GM19099 (cell line): ENCODE measurements around the gene IBA57.
A peak's percentile ranks its signal among the peaks of the same experiment; 100 is the strongest.

Experiments used
- POLR2A ChIP-seq: IDR thresholded peaks from 3 replicates; pipeline ENCODE4 v1.6.1; 2011; ENCODE audit warnings: low read depth; ENCODE audit not compliant: insufficient read length; ENCODE audit errors: extremely low read depth

The IBA57 gene

GRCh38 chr1:228165372-228166169 is at the start of gene IBA57:
IBA57 (plus strand) TSS chr1:228165804; CDS start chr1:228165817, 13 bp downstream.
- peak; percentile 96 for TF ChIP-seq POLR2A

- no peak for TF ChIP-seq POLR2A
These were observed 48.3 kb upstream of the IBA57 start for GRCh38 chr1:228117335-228117734.

- no peak for TF ChIP-seq POLR2A
These were observed 47.6 kb upstream of the IBA57 start for GRCh38 chr1:228118040-228118439.

- no peak for TF ChIP-seq POLR2A
These were observed 45.3 kb upstream of the IBA57 start for GRCh38 chr1:228120351-228120750.

GRCh38 chr1:228120857-228121489 is 44.6 kb upstream of the IBA57 start:
- TF ChIP-seq POLR2A = no peak

GRCh38 chr1:228122921-228123441 is 42.6 kb upstream of the IBA57 start:
- TF ChIP-seq POLR2A = no peak

GRCh38 chr1:228123505-228123904 is 42.1 kb upstream of the IBA57 start:
- TF ChIP-seq POLR2A = no peak

- TF ChIP-seq POLR2A = no peak
These were observed 40.4 kb upstream of the IBA57 start for GRCh38 chr1:228125185-228125584.

GRCh38 chr1:228131766-228132165 is 33.8 kb upstream of the IBA57 start:
- no peak for TF ChIP-seq POLR2A

GRCh38 chr1:228134591-228134990 is 31.0 kb upstream of the IBA57 start:
- TF ChIP-seq POLR2A = no peak

- no peak for TF ChIP-seq POLR2A
These were observed 28.7 kb upstream of the IBA57 start for GRCh38 chr1:228136901-228137300.

- peak; percentile 14 for TF ChIP-seq POLR2A
These were observed 26.1 kb upstream of the IBA57 start for GRCh38 chr1:228139406-228139930.

GRCh38 chr1:228139931-228140723 is 25.5 kb upstream of the IBA57 start, which contains the start of gene GUK1:
GUK1 (plus strand) TSS chr1:228140279; CDS start chr1:228140303, 24 bp downstream.
- peak; percentile 94 for TF ChIP-seq POLR2A

GRCh38 chr1:228140724-228141225 is 24.8 kb upstream of the IBA57 start:
- TF ChIP-seq POLR2A = no peak

- no peak for TF ChIP-seq POLR2A
These were observed 24.2 kb upstream of the IBA57 start for GRCh38 chr1:228141226-228142044.
